ENCODE measurements around the gene PLAAT3. TPM values are rescaled to one million over a fixed set of nuclear protein-coding genes. Genes with fewer than 3 reads are reported as not detected.
"Not testable (repeated sequence)": the region's sequence is repeated elsewhere in the genome, so short reads cannot be mapped to it uniquely, and the experiment has no call there.

Gene PLAAT3
- total RNA-seq, 1 donor from 2014 or later, result 15.5 TPM

- no peaks in the 10 kb centered on the region for H3K79me2 ChIP-seq (ENCODE audit: insufficient read depth, low read length)
- Mint-ChIP-seq H3K27ac (ENCODE audit: unreplicated experiment) (peak overlapping the region; percentile 66), H3K27me3 (ENCODE audit: low read depth, unreplicated experiment) (peaks cover 3% of the 10 kb centered on the region), H3K4me1 (ENCODE audit: low read depth, unreplicated experiment) (peaks cover 21% of the 10 kb centered on the region), H3K9me3 (ENCODE audit: unreplicated experiment) (no peaks in the 10 kb centered on the region), H3K4me3 (ENCODE audit: unreplicated experiment) (no peak overlapping the region), H3K36me3 (ENCODE audit: low read depth, unreplicated experiment) (no peaks in the 10 kb centered on the region)
- H3K27ac ChIP-seq (ENCODE audit: low read depth, low read length), result no peak overlapping the region
- no peaks in the 10 kb centered on the region for H4K20me1 ChIP-seq (ENCODE audit: insufficient read depth, low read length)
- H3K36me3 ChIP-seq (ENCODE audit: insufficient read depth, low read length), result no peaks in the 10 kb centered on the region
- TF ChIP-seq EZH2 (IDR thresholded peaks at IDR 0.05; ENCODE audit: insufficient read depth, low read length), result no peak
- TF ChIP-seq, protein P1, sequence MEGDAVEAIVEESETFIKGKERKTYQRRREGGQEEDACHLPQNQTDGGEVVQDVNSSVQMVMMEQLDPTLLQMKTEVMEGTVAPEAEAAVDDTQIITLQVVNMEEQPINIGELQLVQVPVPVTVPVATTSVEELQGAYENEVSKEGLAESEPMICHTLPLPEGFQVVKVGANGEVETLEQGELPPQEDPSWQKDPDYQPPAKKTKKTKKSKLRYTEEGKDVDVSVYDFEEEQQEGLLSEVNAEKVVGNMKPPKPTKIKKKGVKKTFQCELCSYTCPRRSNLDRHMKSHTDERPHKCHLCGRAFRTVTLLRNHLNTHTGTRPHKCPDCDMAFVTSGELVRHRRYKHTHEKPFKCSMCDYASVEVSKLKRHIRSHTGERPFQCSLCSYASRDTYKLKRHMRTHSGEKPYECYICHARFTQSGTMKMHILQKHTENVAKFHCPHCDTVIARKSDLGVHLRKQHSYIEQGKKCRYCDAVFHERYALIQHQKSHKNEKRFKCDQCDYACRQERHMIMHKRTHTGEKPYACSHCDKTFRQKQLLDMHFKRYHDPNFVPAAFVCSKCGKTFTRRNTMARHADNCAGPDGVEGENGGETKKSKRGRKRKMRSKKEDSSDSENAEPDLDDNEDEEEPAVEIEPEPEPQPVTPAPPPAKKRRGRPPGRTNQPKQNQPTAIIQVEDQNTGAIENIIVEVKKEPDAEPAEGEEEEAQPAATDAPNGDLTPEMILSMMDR (IDR thresholded peaks at IDR 0.05; ENCODE audit: insufficient read depth, low read depth, low read length), result no peak
- H3K4me3 ChIP-seq (ENCODE audit: insufficient read depth, low read depth, low read length), result no peak overlapping the region
- H3K4me2 ChIP-seq (ENCODE audit: low read length), result no peak overlapping the region
- no peaks in the 10 kb centered on the region for H3K9me3 ChIP-seq (ENCODE audit: insufficient read depth, low read depth, low read length)
- FAIRE-seq (no peak), DNase-seq (ENCODE audit: low read depth) (no peak)
- H3K27me3 ChIP-seq (ENCODE audit: insufficient read depth, low read length), result no peaks in the 10 kb centered on the region
- no peak overlapping the region for H3K9ac ChIP-seq (ENCODE audit: low read length)
- no peak overlapping the region for H2AFZ ChIP-seq (ENCODE audit: low read depth, low read length)
- peaks cover 24% of the 10 kb centered on the region for H3K4me1 ChIP-seq (ENCODE audit: insufficient read depth, low read length)
These were observed 84.2 kb downstream of the PLAAT3 start for GRCh38 chr11:63530021-63530420.

- H3K27me3 ChIP-seq (ENCODE audit: insufficient read depth, low read length); H3K27ac Mint-ChIP-seq (ENCODE audit: unreplicated experiment); H3K4me2 ChIP-seq (ENCODE audit: low read length); H3K27ac ChIP-seq (ENCODE audit: low read depth, low read length); H3K4me3 ChIP-seq (ENCODE audit: insufficient read depth, low read depth, low read length); H3K27me3 Mint-ChIP-seq (ENCODE audit: low read depth, unreplicated experiment); H3K79me2 ChIP-seq (ENCODE audit: insufficient read depth, low read length); H3K4me3 Mint-ChIP-seq (ENCODE audit: unreplicated experiment); H3K9ac ChIP-seq (ENCODE audit: low read length); H4K20me1 ChIP-seq (ENCODE audit: insufficient read depth, low read length); FAIRE-seq; H3K9me3 Mint-ChIP-seq (ENCODE audit: unreplicated experiment); H3K9me3 ChIP-seq (ENCODE audit: insufficient read depth, low read depth, low read length); DNase-seq (ENCODE audit: low read depth); H2AFZ ChIP-seq (ENCODE audit: low read depth, low read length); H3K36me3 Mint-ChIP-seq (ENCODE audit: low read depth, unreplicated experiment); H3K36me3 ChIP-seq (ENCODE audit: insufficient read depth, low read length): not testable (repeated sequence)
- H3K4me1 ChIP-seq (ENCODE audit: insufficient read depth, low read length), result peaks cover 24% of the 10 kb centered on the region
- peaks cover 21% of the 10 kb centered on the region for H3K4me1 Mint-ChIP-seq (ENCODE audit: low read depth, unreplicated experiment)
These were observed 84.9 kb downstream of the PLAAT3 start for GRCh38 chr11:63529373-63529772.

DNA sequence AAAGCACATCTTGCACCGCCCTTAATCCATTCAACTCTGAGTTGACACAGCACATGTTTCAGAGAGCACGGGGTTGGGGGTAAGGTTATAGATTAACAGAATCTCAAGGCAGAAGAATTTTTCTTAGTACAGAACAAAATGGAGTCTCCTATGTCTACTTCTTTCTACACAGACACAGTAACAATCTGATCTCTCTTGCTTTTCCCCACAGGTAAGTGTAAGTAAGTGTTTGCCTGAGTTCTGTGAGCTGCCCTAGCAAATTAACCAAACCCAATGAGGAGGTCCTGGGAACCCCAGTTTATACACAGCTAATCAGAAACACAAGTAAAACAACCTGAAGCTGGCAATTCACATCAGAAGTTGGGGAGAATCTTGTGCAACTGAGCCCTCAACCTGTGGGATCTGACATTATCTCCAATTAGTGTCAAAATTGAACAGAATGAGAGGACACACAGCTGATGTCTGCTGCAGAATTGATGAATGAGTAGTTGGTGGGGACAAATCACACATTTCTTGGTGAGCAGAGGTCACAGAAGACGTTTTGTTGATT lies 85.4 kb downstream of the PLAAT3 start:
- not testable (repeated sequence) for H2AFZ ChIP-seq (ENCODE audit: low read depth, low read length); H3K27me3 ChIP-seq (ENCODE audit: insufficient read depth, low read length); H3K9me3 Mint-ChIP-seq (ENCODE audit: unreplicated experiment); DNase-seq (ENCODE audit: low read depth); H3K27ac Mint-ChIP-seq (ENCODE audit: unreplicated experiment); H3K27ac ChIP-seq (ENCODE audit: low read depth, low read length); H3K9ac ChIP-seq (ENCODE audit: low read length); H3K27me3 Mint-ChIP-seq (ENCODE audit: low read depth, unreplicated experiment); FAIRE-seq; H3K36me3 Mint-ChIP-seq (ENCODE audit: low read depth, unreplicated experiment); H3K4me3 Mint-ChIP-seq (ENCODE audit: unreplicated experiment); H3K79me2 ChIP-seq (ENCODE audit: insufficient read depth, low read length); H4K20me1 ChIP-seq (ENCODE audit: insufficient read depth, low read length); H3K9me3 ChIP-seq (ENCODE audit: insufficient read depth, low read depth, low read length); H3K36me3 ChIP-seq (ENCODE audit: insufficient read depth, low read length); H3K4me3 ChIP-seq (ENCODE audit: insufficient read depth, low read depth, low read length); H3K4me2 ChIP-seq (ENCODE audit: low read length)
- H3K4me1 ChIP-seq (ENCODE audit: insufficient read depth, low read length), result peaks cover 24% of the 10 kb centered on the region
- H3K4me1 Mint-ChIP-seq (ENCODE audit: low read depth, unreplicated experiment), result peaks cover 21% of the 10 kb centered on the region

GRCh38 chr11:63528156-63528555 lies 86.1 kb downstream of the PLAAT3 start:
- H3K4me3 Mint-ChIP-seq (ENCODE audit: unreplicated experiment); H3K27me3 Mint-ChIP-seq (ENCODE audit: low read depth, unreplicated experiment); FAIRE-seq; H3K27ac Mint-ChIP-seq (ENCODE audit: unreplicated experiment); H3K36me3 ChIP-seq (ENCODE audit: insufficient read depth, low read length); H3K4me2 ChIP-seq (ENCODE audit: low read length); H3K9me3 Mint-ChIP-seq (ENCODE audit: unreplicated experiment); H2AFZ ChIP-seq (ENCODE audit: low read depth, low read length); H3K9me3 ChIP-seq (ENCODE audit: insufficient read depth, low read depth, low read length); H3K27ac ChIP-seq (ENCODE audit: low read depth, low read length); H3K27me3 ChIP-seq (ENCODE audit: insufficient read depth, low read length); H3K36me3 Mint-ChIP-seq (ENCODE audit: low read depth, unreplicated experiment); H3K79me2 ChIP-seq (ENCODE audit: insufficient read depth, low read length); DNase-seq (ENCODE audit: low read depth); H3K4me3 ChIP-seq (ENCODE audit: insufficient read depth, low read depth, low read length); H4K20me1 ChIP-seq (ENCODE audit: insufficient read depth, low read length); H3K9ac ChIP-seq (ENCODE audit: low read length): not testable (repeated sequence)
- H3K4me1 Mint-ChIP-seq (ENCODE audit: low read depth, unreplicated experiment), result peaks cover 18% of the 10 kb centered on the region
- H3K4me1 ChIP-seq (ENCODE audit: insufficient read depth, low read length), result peaks cover 22% of the 10 kb centered on the region
